ENCODE measurements around the gene TXK.
A peak's percentile ranks its signal among the peaks of the same experiment; 100 is the strongest.

The TXK gene

DNA sequence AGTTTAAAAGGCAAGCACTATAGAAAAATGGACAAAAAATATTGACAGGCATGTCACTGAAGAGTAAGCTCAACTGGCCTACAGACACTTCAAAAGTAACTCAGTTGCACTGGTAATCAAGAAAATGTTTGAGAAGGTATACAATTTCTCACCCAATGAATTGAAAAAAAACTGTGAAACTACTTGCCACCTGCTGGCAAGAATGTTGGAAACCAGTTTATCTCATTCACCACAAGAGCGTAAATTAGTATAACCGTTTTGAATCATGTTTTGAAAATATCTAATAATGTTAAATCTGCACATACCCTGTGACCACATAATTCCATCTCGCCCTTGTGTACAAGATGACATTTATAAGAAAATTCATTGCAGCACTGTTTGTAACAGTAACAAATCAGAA is 31.7 kb downstream of the TXK start:
- no peak for DNase-seq

GRCh38 chr4:48100256-48100655 is 33.8 kb downstream of the TXK start:
- DNase-seq, result no peak

DNA sequence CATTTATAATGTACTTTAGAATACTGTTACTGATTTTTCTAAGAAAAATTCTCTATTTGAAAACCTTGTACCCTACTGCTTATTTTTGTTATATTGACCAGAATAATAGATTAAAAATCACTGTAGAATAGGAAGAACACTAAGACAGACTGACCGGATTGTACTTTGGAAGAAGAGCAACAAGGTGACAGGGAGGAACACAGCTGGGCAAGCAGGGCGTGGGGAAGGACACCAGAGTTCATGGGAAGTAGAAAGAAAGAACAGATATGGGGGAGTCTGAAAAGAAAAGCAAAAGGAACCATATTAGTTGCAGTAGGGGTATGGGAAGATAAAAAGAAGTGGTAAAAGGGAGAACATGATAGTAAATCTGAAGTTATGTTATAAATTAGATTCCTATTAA is 38.6 kb downstream of the TXK start:
- no peak for DNase-seq

GRCh38 chr4:48093991-48094416 is 40.0 kb downstream of the TXK start:
- peak; percentile 62 to 66 for DNase-seq

GRCh38 chr4:48090621-48091020 is 43.4 kb downstream of the TXK start:
- no peak for DNase-seq

- no peak for DNase-seq
Observed at GRCh38 chr4:48085821-48086589, 48.0 kb downstream of the TXK start.

DNA sequence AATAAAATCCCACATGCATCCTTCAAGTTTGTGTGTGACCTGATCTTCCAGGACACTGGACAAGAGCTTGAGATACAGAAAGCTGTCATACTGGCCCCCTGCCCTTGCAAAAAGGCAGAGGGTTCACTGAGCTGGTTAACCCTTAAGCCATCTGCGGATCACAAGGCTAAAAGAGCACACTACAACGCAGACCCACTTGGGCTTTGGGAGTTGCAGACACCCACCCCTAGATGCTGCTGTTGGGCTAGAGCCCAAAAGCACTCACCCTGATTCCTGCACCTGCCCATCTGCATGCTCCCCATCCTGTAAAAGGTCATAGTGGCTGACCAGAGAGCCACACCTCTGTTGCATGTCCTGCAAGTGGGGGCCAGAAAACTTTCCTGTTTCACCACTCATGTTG is 51.1 kb downstream of the TXK start:
- no peak for DNase-seq

GRCh38 chr4:48081196-48081595 is 52.9 kb downstream of the TXK start:
- DNase-seq, result no peak

DNA sequence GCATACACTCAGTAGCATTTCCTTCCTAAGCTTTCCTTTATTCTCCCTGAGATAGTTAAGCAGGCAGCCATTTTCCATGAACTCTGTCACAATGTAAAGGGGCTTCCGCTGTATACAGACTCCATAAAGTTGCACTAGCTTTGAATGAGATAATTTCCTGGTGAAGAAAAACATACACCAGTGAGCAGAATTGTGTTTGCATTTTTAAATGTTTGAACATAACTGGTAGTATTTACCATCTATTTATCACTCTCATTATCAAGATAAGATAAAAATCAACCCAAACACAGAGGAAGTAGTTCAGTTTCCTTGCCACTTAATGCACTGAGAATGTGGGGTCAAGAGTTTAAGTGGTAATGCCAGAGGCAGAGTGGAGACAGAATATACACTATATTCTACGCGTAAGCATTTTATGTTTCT is 54.1 kb downstream of the TXK start:
- no peak for DNase-seq

DNA sequence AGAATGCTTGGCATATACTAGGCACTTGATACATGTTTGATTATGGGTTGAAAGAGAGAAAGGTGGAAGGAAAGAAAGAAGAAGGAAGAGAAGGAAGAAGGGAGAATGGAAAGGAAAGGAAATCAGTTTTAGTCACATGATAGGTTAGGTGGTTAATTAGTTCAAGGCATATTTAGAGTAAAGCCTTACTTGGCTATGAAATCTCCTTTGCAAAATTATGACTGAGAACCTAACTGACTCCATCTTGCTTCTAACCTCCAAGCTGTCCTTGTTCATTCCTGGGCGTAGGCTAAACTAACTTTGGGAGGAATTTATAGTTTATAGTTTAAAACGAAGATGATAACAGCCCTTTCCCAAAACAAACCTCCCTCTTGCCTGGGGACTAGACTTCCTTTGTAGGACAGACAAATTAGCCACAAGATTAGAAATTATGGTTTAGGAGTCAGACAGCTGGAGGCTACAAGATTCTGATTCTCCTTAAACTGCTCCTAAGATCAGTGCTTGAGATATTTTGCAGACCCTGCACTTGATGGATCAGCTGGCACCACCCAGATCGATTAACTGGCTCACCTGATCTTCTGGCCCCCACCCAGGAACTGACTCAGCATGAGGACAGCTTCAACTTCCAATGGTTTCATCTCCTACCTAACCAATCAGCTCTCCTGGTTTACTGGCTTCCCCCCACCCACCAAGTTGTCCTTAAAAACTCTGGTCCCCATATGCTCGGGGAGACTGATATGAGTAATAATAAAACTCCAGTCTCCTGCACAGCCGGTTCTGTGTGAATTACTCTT is 55.0 kb downstream of the TXK start:
- DNase-seq, result no peak

GRCh38 chr4:48078425-48078824 is 55.6 kb downstream of the TXK start:
- DNase-seq, result no peak

DNA sequence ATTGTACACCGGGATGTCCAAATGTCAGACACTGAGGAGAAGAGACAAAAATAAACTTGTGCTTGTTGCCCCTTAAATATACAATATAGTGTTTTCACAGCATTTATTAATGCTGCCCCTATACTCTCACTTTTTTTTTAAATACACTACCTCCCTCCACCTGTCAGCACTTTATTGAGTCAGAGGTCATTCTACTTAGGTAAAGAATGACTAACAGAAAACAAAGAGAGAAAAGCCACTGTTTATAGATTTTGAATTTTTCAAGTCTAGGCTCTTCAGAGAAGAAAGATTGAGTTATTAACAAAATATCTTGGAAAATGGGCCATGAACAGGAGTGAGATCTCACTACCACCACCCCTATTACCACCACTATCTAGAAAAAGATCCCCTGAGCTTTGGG is 59.4 kb downstream of the TXK start:
- no peak for DNase-seq

DNA sequence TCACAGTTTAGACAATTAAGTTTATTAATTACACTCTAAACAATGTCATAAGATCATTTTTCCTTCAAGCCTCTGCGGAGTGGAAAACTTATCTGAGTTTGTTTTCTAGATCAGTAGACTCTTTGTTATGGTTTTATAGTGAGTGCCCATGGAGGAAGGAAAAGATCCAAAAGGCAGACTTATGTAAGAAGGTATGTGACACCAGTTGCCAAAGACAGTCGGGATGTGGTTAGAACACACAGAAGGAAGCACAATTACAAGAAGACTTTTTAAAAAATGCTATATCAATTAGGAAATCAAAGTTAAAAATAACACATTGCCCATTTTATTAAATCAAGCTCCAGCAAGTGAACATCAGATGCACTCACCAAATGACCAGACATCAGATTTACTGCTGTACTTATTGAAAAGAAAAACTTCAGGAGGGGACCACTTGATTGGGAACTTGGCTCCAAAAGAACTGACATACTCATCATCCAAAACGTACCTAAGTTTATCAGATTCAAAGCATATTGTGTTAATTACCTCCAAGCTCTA is 60.4 kb downstream of the TXK start:
- DNase-seq, result no peak

DNA sequence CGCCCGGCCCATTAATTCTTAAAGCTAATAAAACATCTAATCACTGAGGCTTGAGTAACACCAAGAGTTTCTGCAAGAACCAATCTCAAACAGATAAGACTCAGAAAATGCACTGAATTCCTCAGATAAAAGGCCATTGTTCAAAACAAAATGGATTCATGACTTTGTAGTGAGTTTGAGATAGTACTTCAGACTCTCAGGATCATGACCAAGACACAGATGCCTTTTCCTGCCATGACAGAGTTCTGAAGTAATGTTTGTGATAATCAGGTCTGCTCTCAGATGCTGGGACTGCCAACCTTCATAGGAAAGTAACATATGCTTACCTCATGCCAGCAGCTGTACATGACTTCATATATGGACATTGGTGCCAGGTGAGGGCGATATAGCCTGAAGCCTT is 62.9 kb downstream of the TXK start:
- DNase-seq, result no peak

DNA sequence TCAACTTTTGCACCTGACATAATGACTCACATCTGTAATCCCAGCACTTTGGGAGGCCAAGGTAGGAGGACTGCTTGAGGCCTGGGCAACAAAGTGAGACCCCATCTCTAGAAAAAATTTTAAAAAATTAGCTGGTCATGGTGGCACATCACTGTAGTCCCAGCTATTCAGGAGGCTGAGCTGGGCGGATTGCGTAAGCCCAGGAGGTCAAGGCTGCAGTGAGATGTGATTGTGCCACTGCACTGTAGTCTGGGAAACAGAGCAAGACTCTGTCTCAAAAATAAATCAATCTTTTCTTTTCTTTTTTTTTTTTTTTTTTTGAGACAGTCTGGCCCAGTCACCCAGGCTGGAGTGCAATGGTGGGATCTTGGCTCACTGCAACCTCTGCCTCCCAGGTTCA is 65.0 kb downstream of the TXK start:
- no peak for DNase-seq

DNA sequence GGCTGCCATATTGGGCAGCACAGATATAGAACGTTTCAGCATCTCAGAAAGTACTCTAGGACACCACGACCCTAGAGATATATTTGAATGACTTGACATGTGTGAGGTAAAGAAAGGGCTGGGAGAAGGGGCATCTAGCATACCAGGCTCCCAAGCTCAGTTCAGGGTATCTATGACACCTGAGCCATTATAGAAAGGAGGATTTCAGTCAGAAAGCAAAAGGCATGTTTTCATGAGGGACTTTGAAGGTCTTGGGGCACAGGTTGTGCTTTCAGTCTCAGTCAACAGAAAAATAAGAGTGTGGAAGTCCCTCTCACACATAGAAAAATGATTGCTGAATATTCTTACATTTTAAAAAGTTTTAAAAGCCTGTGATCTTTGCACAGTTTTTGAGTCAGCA is 65.9 kb downstream of the TXK start:
- no peak for DNase-seq

- no peak for DNase-seq
Observed at GRCh38 chr4:48067536-48067935, 66.5 kb downstream of the TXK start.

DNA sequence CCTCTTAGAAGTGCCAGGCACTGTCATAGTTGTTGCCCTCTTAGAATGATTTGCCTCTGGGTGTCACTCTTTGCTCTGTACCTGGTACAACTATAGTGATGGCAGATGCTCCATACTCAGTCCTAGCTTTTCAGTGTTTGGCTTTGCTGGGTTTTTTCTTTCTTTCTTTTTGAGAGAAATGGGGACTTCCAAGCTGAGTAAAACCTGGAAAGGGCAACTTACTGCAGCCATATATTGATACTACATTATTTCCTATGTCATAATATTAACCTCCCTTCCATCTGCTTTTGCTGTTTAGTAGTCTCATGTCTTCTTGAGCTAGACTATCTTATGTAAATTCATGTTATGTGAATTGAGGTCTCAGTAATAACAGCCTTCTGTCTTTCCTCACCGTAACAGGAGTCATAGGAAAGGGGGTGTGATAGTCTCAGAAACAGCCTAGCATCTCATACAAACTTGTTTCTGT is 68.4 kb downstream of the TXK start:
- no peak for DNase-seq

GRCh38 chr4:48064349-48064748 is 69.7 kb downstream of the TXK start:
- no peak for DNase-seq

DNA sequence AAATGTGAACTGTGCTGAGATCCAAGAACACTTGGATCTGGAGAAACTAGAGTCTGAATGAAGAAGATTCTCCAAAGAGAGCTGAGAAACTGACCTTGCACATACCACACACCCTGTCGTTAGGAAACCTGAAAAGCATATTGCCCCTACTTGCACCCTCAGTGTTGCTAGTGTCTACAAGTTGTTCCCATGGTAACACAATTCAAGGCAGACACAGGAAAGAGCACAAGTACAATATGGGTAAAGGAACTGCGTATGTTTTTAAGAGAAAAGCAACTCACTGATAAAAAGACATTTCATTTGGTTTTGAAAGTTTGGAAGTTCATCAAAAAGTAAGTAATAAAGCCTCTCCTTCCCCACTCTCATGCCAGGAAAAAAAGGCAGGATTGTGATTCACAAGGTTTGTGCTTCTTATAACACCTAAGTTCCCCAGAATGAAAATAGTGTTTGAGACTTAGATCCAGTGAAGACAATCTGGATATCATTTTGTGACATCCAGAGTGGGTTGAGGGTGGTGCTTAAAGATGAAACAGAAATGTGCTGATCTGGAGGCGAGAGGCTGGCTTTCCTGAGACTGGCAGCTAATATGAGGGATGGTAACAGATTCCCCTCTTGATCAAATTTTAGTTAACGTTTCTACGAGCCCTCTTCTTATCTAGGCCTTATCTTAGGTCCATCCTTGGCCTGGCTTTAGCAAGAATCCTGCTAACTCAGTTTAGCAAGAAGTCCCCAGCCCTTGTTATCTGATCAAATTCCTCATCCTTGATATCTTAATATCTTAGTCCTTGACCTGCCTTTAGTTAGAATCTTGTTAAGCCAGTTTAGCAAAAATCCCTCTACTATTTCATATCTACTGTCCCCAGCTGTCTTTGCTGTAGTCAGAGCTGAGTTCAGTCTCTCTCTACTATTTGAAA is 75.2 kb downstream of the TXK start:
- DNase-seq, result no peak

DNA sequence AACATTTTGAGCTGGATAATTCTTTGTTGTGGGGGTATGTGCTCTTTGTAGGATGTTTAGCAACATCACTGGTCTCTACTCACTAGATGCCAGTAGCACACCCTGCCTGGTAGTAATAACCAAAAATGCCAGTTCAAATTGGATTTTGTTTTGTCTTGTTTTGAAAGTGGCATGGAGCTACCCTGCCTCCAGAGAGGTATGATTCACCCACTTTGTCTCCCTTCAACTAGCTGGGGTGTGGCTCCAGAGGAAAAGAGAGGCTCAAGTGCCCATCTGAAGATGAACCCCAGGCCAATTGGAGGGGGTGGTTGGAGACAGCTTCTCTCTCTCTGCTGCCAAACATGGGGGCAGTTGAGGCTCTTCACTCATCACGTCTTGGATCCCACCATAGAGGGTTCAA is 83.0 kb downstream of the TXK start:
- DNase-seq, result no peak

GRCh38 chr4:48049483-48049882 is 84.6 kb downstream of the TXK start:
- no peak for DNase-seq

- no peak for DNase-seq
Observed at GRCh38 chr4:48047896-48048295, 86.2 kb downstream of the TXK start.
